ENCODE measurements around the gene OSBPL9. TPM values are rescaled to one million over a fixed set of nuclear protein-coding genes. Genes with fewer than 3 reads are reported as not detected.

Gene OSBPL9
- total RNA-seq, 2 donors from 2014 or later = 94.1 to 114 TPM

DNA sequence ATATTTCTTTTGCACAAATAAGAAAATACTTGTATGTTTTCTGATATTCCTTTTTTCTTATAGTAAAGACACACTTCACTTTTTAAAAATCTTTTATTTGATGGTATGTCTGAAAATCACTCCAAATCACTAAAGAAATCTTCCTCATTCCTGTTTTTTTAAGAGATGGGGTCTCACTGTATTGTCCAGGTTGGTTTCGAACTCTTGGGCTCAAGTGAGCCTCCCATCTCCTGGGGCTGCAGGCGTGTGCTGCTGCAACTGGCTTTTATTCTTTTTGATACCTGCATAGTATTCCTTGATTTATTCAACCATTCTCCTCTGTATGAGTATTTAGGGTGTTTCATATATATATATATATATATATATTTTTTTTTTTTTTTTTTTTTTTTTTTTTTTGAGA lies 88.1 kb downstream of the OSBPL9 start:
- H3K4me3 ChIP-seq = no peak overlapping the region
- TF ChIP-seq, protein P1, sequence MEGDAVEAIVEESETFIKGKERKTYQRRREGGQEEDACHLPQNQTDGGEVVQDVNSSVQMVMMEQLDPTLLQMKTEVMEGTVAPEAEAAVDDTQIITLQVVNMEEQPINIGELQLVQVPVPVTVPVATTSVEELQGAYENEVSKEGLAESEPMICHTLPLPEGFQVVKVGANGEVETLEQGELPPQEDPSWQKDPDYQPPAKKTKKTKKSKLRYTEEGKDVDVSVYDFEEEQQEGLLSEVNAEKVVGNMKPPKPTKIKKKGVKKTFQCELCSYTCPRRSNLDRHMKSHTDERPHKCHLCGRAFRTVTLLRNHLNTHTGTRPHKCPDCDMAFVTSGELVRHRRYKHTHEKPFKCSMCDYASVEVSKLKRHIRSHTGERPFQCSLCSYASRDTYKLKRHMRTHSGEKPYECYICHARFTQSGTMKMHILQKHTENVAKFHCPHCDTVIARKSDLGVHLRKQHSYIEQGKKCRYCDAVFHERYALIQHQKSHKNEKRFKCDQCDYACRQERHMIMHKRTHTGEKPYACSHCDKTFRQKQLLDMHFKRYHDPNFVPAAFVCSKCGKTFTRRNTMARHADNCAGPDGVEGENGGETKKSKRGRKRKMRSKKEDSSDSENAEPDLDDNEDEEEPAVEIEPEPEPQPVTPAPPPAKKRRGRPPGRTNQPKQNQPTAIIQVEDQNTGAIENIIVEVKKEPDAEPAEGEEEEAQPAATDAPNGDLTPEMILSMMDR (IDR thresholded peaks at IDR 0.05) = no peak
- no peaks in the 10 kb centered on the region for H3K27me3 ChIP-seq (replicated peaks; ENCODE audit: insufficient read depth)
- ATAC-seq (ENCODE audit: insufficient number of reproducible peaks, low FRiP score, low read depth) (no peak), DNase-seq (ENCODE audit: low spot score) (no peak)
- H3K36me3 ChIP-seq = no peaks in the 10 kb centered on the region
- no peaks in the 10 kb centered on the region for H3K9me3 ChIP-seq
- no peak overlapping the region for H3K27ac ChIP-seq
- H3K4me1 ChIP-seq (ENCODE audit: control insufficient read depth in 1 of 2, low read depth in 2 of 2) = peaks cover 3 to 4% of the 10 kb centered on the region in 2 donors

DNA sequence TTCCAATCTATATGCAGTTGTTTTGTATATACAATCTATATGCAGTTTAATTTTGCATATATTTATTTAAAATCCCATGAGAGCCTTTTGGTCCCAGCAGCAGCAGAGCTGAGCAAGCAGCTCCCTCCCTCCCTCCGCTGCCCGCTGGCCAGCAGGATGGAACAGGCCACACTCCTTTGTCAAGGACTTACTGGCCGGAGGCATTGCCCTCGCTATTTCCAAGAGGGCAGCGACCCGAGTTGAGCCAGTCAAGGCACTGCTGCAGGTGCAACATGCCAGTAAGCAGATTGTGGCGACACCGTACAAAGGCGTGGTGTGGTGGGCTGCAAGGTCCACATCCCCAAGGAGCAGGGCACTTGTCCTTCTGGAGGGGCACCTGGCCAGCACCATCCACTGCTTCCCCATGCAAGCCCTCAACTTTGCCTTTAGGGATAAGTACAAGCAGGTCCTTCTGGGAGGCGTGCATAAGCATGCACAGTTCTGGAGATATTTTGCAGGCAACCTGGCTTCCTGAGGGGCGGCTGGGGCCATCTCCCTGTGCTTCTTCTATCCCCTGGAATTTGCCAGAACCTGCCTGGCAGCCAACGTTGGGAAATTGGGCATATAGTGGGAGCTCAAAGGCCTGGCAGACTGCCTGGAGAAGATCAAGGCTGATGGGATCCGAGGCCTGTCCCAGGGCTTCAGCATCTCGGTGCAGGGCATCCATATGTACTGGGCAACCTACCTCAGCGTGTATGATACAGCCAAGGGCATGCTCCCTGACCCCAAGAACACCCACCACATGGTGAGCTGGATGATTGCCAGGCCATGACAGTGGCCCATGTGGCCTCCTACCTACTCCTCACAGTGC lies 92.2 kb downstream of the OSBPL9 start:
- H3K4me3 ChIP-seq = no peak overlapping the region
- H3K27me3 ChIP-seq (replicated peaks; ENCODE audit: insufficient read depth) = no peaks in the 10 kb centered on the region
- no peak overlapping the region for H3K27ac ChIP-seq
- ATAC-seq (ENCODE audit: insufficient number of reproducible peaks, low FRiP score, low read depth) = no peak
- H3K9me3 ChIP-seq = no peaks in the 10 kb centered on the region
- peaks cover 3 to 4% of the 10 kb centered on the region in 2 donors for H3K4me1 ChIP-seq (ENCODE audit: control insufficient read depth in 1 of 2, low read depth in 2 of 2)
- no peaks in the 10 kb centered on the region for H3K36me3 ChIP-seq
- no peak for DNase-seq (ENCODE audit: low spot score)
- TF ChIP-seq, protein P1 (IDR thresholded peaks at IDR 0.05) = no peak

DNA sequence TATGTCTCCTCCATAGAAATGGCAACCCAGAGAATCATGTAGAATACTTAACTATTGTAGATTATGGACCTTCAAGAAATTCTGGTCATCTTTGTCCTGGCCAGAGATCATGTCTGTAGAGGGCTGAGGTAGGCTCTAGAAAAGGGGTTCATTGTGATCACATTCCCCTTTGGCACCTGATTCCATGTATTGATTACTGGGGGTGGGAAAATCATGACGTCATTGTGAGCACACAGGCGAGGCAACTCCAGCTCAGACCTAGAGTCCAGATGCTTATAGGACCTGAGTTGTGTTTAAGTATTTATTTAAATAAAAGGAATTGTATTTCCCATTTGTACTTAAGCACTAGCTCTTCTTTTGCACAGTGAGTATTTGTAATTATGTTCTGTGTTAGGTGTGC lies 93.1 kb downstream of the OSBPL9 start:
- H3K9me3 ChIP-seq = no peaks in the 10 kb centered on the region
- H3K27me3 ChIP-seq (replicated peaks; ENCODE audit: insufficient read depth) = no peaks in the 10 kb centered on the region
- H3K27ac ChIP-seq = no peak overlapping the region
- ATAC-seq (ENCODE audit: insufficient number of reproducible peaks, low FRiP score, low read depth) (no peak), DNase-seq (ENCODE audit: low spot score) (no peak)
- H3K36me3 ChIP-seq = no peaks in the 10 kb centered on the region
- no peak overlapping the region for H3K4me3 ChIP-seq
- TF ChIP-seq, protein P1 (IDR thresholded peaks at IDR 0.05) = no peak
- peaks cover 3 to 4% of the 10 kb centered on the region in 2 donors for H3K4me1 ChIP-seq (ENCODE audit: control insufficient read depth in 1 of 2, low read depth in 2 of 2)

DNA sequence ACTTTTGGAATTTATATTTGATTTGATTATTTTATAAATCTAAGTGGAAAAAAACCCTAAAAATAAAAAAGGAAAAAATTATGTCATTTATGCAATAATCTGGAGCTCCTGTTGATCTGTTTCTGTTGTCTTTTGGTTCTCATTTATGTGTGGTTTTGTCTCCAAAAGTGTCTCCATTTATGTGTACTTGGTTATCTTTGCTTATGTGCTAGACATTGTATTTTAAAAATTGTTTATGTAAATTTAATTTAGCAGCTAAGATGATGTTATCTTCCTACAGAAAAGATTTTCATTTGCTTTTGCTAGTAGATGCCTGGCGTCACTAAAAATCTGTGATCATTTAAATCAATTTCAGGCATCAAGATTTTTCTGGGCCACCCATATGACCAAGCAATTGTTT lies 95.7 kb downstream of the OSBPL9 start:
- H3K27me3 ChIP-seq (replicated peaks; ENCODE audit: insufficient read depth) = no peaks in the 10 kb centered on the region
- TF ChIP-seq, protein P1 (IDR thresholded peaks at IDR 0.05) = no peak
- DNase-seq (ENCODE audit: low spot score) = no peak
- H3K4me3 ChIP-seq = no peak overlapping the region
- ATAC-seq (ENCODE audit: insufficient number of reproducible peaks, low FRiP score, low read depth) = no peak
- no peaks in the 10 kb centered on the region for H3K36me3 ChIP-seq
- H3K27ac ChIP-seq = no peak overlapping the region
- no peaks in the 10 kb centered on the region for H3K9me3 ChIP-seq
- H3K4me1 ChIP-seq (ENCODE audit: control insufficient read depth in 1 of 2, low read depth in 2 of 2) = no peaks in the 10 kb centered on the region

DNA sequence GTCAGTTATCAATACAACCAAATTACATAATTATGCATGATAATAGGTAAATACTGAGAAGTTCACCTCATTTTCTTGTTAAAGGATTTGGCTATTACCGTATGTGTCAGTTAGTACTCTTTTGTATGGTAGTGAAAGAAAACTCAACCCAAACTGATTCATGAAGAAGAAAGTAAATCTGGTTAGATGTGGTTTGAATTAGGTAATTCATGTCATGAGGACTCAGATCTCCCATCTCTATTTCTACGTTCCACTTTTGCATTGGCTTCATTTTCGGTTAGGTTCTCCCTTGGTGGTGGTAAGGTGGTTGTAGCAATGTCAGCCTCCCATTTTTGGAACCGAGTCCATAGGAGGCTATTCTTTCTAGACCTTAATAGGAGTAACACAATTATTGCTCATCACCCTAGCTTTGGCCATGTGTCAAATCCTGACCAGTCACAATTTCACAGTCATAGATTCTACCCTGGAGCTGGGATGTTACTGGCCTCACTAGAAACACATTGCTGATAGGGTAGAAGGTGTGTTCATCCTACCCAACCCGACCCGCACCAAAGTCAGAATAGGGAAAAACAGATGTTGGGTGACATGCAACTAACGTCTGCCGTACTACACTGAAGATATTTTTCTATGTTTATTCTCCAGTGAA lies 97.6 kb downstream of the OSBPL9 start:
- TF ChIP-seq, protein P1 (IDR thresholded peaks at IDR 0.05) = no peak
- no peaks in the 10 kb centered on the region for H3K4me1 ChIP-seq (ENCODE audit: control insufficient read depth in 1 of 2, low read depth in 2 of 2)
- no peak for ATAC-seq (ENCODE audit: insufficient number of reproducible peaks, low FRiP score, low read depth)
- H3K27ac ChIP-seq = no peak overlapping the region
- H3K4me3 ChIP-seq = no peak overlapping the region
- DNase-seq (ENCODE audit: low spot score) = no peak
- H3K27me3 ChIP-seq (replicated peaks; ENCODE audit: insufficient read depth) = no peaks in the 10 kb centered on the region
- no peaks in the 10 kb centered on the region for H3K36me3 ChIP-seq
- no peaks in the 10 kb centered on the region for H3K9me3 ChIP-seq
